Panc1 (cell line): ENCODE data around the gene ACOXL.

Experiments used
- POLR2AphosphoS5 ChIP-seq: IDR thresholded peaks from 2 replicates; pipeline ENCODE4 v1.6.1; 2012; ENCODE audit warnings: mild to moderate bottlenecking, low read depth, low read length, moderate library complexity
- SIN3A ChIP-seq: IDR thresholded peaks from 2 replicates; pipeline ENCODE4 v1.6.1; 2012; ENCODE audit warnings: low read depth, mild to moderate bottlenecking, low read length, moderate library complexity, borderline replicate concordance; ENCODE audit not compliant: insufficient read depth
- TF ChIP-seq, protein P1 (sequence below): fragments of 450-650 bp; IDR thresholded peaks from 2 replicates; pipeline ENCODE4 v1.5.1; 2017; ENCODE audit warnings: mild to moderate bottlenecking
- TF ChIP-seq, protein P2 (sequence below), 2 experiments: IDR thresholded peaks; 2 replicates each; pipeline ENCODE4 v1.6.1; 2011 to 2012; ENCODE audit warnings: low read depth in 2 of 2, control low read depth in 1 of 2, low read length in 1 of 2, mild to moderate bottlenecking in 1 of 2, moderate library complexity in 1 of 2; ENCODE audit not compliant: insufficient read depth in 1 of 2

DNA sequence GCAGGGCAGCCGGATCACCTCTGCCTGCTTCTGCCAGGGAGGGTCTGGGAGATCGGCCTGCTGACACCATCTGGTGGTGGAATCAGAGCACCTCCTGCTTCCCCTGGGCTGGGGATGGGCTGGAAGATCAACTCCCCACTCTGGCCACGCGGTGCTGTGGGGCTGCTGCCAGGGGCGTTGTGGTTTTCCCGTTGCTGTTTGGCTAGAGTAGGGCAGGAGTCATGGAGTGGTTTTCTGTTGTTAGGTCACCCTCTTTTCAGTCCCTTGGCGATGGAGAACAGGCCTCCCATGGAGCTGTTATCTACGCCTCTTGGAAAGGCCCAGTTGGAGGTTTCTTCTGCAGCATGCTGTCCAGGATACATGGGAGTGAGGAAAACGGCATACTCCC, 403.5 kb downstream of the ACOXL start:
- TF ChIP-seq, protein P1, sequence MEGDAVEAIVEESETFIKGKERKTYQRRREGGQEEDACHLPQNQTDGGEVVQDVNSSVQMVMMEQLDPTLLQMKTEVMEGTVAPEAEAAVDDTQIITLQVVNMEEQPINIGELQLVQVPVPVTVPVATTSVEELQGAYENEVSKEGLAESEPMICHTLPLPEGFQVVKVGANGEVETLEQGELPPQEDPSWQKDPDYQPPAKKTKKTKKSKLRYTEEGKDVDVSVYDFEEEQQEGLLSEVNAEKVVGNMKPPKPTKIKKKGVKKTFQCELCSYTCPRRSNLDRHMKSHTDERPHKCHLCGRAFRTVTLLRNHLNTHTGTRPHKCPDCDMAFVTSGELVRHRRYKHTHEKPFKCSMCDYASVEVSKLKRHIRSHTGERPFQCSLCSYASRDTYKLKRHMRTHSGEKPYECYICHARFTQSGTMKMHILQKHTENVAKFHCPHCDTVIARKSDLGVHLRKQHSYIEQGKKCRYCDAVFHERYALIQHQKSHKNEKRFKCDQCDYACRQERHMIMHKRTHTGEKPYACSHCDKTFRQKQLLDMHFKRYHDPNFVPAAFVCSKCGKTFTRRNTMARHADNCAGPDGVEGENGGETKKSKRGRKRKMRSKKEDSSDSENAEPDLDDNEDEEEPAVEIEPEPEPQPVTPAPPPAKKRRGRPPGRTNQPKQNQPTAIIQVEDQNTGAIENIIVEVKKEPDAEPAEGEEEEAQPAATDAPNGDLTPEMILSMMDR: peak; percentile 17; the same call in 1 of the 2 replicates
- TF ChIP-seq POLR2AphosphoS5: no peak
- TF ChIP-seq, protein P2, sequence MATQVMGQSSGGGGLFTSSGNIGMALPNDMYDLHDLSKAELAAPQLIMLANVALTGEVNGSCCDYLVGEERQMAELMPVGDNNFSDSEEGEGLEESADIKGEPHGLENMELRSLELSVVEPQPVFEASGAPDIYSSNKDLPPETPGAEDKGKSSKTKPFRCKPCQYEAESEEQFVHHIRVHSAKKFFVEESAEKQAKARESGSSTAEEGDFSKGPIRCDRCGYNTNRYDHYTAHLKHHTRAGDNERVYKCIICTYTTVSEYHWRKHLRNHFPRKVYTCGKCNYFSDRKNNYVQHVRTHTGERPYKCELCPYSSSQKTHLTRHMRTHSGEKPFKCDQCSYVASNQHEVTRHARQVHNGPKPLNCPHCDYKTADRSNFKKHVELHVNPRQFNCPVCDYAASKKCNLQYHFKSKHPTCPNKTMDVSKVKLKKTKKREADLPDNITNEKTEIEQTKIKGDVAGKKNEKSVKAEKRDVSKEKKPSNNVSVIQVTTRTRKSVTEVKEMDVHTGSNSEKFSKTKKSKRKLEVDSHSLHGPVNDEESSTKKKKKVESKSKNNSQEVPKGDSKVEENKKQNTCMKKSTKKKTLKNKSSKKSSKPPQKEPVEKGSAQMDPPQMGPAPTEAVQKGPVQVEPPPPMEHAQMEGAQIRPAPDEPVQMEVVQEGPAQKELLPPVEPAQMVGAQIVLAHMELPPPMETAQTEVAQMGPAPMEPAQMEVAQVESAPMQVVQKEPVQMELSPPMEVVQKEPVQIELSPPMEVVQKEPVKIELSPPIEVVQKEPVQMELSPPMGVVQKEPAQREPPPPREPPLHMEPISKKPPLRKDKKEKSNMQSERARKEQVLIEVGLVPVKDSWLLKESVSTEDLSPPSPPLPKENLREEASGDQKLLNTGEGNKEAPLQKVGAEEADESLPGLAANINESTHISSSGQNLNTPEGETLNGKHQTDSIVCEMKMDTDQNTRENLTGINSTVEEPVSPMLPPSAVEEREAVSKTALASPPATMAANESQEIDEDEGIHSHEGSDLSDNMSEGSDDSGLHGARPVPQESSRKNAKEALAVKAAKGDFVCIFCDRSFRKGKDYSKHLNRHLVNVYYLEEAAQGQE (IDR thresholded peaks at IDR 0.05; ENCODE audit: insufficient read depth in 1 of 2, low read depth in 2 of 2, low read length in 1 of 2): no peak
- no peak for TF ChIP-seq SIN3A
